Heart left ventricle (tissue), 13 donors: Measurements from ENCODE around the gene HDAC4.

Source experiments
- CTCF ChIP-seq, 12 donors: fragments of 200-600 bp; sonication (generic) in 4 of 12; IDR thresholded peaks; one replicate each; pipeline versions ENCODE4 v1.5.0 to v1.8.0; 2018 to 2022; ENCODE audit warnings: antibody characterized with exemption in 12 of 12, mild to moderate bottlenecking in 5 of 12
- POLR2A ChIP-seq, 2 donors: fragments of 450-650 bp; IDR thresholded peaks; one replicate each; pipeline ENCODE4 v1.6.1; 2017; ENCODE audit warnings: antibody characterized with exemption in 2 of 2, mild to moderate bottlenecking in 2 of 2, moderate library complexity in 2 of 2
- donor health status: ischemic (EF 13 %, LVEDD 7.1; RV severe dilation, severe dysfunction).
- donor health status: DM: no; HTN: yes; CAD: no.
- donor health status: DM: no; HTN: no; CAD: no.
- donor health status: ischemic (EF 25% LVEDD 6.9; RV normal size, moderate dysfunction).
- donor health status: ischemic (EF 25% LVEDD 5.7; RV mildly dilated, moderate dysfunction).
- donor health status: ischemic (EF 35%, LVEDD 5.7; RV mildly dilated, moderate dysfunction).
- donor health status: nonischemic (EF 11% LVEDD 7.7; RV severe dilation, severe dysfunction).
- donor health status: DM: yes; HTN: yes; CAD: no.
- donor health status: PGD.
- donor health status: ischemic (EF 29% LVEDD 5.4; RV normal size, mild dysfunction).
- donor health status: nonischemic (EF 23%, LVEDD 6.1; RV moderate dilation, normal function).

GRCh38 chr2:239438995-239439753 is 38.4 kb upstream of the HDAC4 start:
- TF ChIP-seq CTCF (IDR thresholded peaks at IDR 0.05): no peak
- no peak for TF ChIP-seq POLR2A (IDR thresholded peaks at IDR 0.05)
